KMS-11 (cell line): ENCODE data around the gene PYM1.

Experiments used
- H2AFZ ChIP-seq: fragments of 200-600 bp; sonication (generic); 2 replicates; pipeline ENCODE4 v1.6.1; 2016; ENCODE audit warnings: antibody characterized with exemption, mixed run types, low read depth
- H3K27ac ChIP-seq: fragments of 200-600 bp; sonication (generic); 2 replicates; pipeline ENCODE4 v1.6.1; 2016; ENCODE audit warnings: mild to moderate bottlenecking, mixed run types
- H3K27me3 ChIP-seq: fragments of 200-600 bp; sonication (generic); 2 replicates; pipeline ENCODE4 v1.6.1; 2017; ENCODE audit warnings: mild to moderate bottlenecking, low read depth, mixed run types, moderate library complexity; ENCODE audit not compliant: insufficient read depth
- H3K36me3 ChIP-seq: fragments of 200-600 bp; sonication (generic); 2 replicates; pipeline ENCODE4 v1.6.1; 2017; ENCODE audit warnings: mild to moderate bottlenecking, mixed run types; ENCODE audit not compliant: insufficient read depth
- H3K4me1 ChIP-seq: fragments of 200-600 bp; sonication (generic); 2 replicates; pipeline ENCODE4 v1.6.1; 2016; ENCODE audit warnings: mild to moderate bottlenecking, low read depth, mixed run types; ENCODE audit not compliant: poor library complexity, severe bottlenecking
- H3K4me2 ChIP-seq: fragments of 200-600 bp; sonication (generic); 2 replicates; pipeline ENCODE4 v1.7.0; 2016; ENCODE audit warnings: mild to moderate bottlenecking, mixed run types
- H3K4me3 ChIP-seq: fragments of 200-600 bp; sonication (generic); IDR thresholded peaks from 2 replicates; pipeline ENCODE4 v1.6.1; 2017; ENCODE audit warnings: low read depth, low read length, mixed read lengths; ENCODE audit not compliant: insufficient read depth
- H3K79me2 ChIP-seq: fragments of 200-600 bp; sonication (generic); 2 replicates; pipeline ENCODE4 v1.6.1; 2016; ENCODE audit warnings: low read depth, mixed run types; ENCODE audit not compliant: insufficient read depth
- H3K9ac ChIP-seq: fragments of 200-600 bp; sonication (generic); 2 replicates; pipeline ENCODE4 v1.6.1; 2016; ENCODE audit warnings: mild to moderate bottlenecking, mixed run types
- H4K20me1 ChIP-seq: fragments of 200-600 bp; sonication (generic); 2 replicates; pipeline ENCODE4 v1.6.1; 2016; ENCODE audit warnings: mild to moderate bottlenecking, mixed run types; ENCODE audit not compliant: insufficient read depth
- TF ChIP-seq, protein P1 (sequence below): fragments of 200-600 bp; sonication (generic); conservative IDR thresholded peaks from 2 replicates; pipeline ENCODE4 v1.6.1; 2017; ENCODE audit warnings: low read depth, mild to moderate bottlenecking, antibody characterized with exemption, low read length, moderate library complexity, mixed read lengths

The PYM1 gene

DNA sequence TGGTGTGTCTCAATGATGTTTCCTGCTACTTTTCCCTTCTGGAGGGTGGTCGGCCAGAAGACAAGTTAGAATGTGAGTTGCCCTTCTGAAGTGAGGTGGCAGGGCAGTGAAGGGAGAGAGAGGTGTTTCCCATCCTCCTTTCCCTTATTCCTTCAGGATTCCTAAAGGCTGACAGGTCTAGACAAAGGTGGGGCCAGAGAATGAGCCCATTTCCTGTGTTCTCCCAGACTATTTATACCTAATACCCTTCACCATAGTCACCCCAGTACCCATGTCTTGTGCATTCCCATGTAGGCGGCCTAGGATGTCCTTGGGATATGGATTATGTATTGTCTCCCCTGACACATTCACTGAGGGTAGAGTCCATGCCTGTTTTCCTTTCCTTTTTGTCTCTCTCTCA lies 10.3 kb upstream of the PYM1 start:
- Histone ChIP-seq H3K79me2 (no peaks in the 10 kb centered on the region), H3K4me2 (no peak overlapping the region), H2AFZ (no peak overlapping the region), H4K20me1 (no peaks in the 10 kb centered on the region), H3K4me3 (no peak overlapping the region), H3K27ac (no peak overlapping the region), H3K36me3 (no peaks in the 10 kb centered on the region), H3K27me3 (no peaks in the 10 kb centered on the region; the same call in 1 of the 2 replicates), H3K9ac (no peak overlapping the region), H3K4me1 (peaks cover 13% of the 10 kb centered on the region)
- TF ChIP-seq, protein P1, sequence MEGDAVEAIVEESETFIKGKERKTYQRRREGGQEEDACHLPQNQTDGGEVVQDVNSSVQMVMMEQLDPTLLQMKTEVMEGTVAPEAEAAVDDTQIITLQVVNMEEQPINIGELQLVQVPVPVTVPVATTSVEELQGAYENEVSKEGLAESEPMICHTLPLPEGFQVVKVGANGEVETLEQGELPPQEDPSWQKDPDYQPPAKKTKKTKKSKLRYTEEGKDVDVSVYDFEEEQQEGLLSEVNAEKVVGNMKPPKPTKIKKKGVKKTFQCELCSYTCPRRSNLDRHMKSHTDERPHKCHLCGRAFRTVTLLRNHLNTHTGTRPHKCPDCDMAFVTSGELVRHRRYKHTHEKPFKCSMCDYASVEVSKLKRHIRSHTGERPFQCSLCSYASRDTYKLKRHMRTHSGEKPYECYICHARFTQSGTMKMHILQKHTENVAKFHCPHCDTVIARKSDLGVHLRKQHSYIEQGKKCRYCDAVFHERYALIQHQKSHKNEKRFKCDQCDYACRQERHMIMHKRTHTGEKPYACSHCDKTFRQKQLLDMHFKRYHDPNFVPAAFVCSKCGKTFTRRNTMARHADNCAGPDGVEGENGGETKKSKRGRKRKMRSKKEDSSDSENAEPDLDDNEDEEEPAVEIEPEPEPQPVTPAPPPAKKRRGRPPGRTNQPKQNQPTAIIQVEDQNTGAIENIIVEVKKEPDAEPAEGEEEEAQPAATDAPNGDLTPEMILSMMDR, result no peak

DNA sequence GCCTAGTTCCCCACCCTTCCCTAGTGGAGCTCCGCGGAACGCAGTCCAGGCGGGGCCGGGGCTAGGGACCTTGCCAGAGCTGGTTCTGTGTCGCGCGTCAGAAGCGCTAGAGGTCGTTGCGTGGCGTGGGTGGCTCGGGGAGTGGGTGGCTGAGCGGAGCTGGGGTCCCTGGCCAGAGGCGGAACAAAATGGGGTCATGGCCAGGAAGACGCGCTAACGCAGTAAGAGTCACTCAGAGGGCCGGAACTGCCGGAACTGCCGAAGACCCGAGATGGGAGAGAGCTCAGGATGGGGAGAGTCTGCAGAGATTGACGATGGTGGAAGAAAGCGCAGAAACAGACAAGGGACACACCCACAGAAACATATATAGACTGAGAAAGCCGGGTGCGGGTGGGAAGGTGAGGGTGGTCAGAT lies 8.1 kb upstream of the PYM1 start:
- Histone ChIP-seq H4K20me1 (no peaks in the 10 kb centered on the region), H3K36me3 (no peaks in the 10 kb centered on the region), H3K4me3 (no peak overlapping the region), H3K79me2 (no peaks in the 10 kb centered on the region), H3K27ac (no peak overlapping the region), H3K4me2 (no peak overlapping the region), H3K27me3 (no peaks in the 10 kb centered on the region; the same call in 1 of the 2 replicates), H3K4me1 (peaks cover 30% of the 10 kb centered on the region), H2AFZ (no peak overlapping the region), H3K9ac (no peak overlapping the region)
- TF ChIP-seq, protein P1, result no peak

DNA sequence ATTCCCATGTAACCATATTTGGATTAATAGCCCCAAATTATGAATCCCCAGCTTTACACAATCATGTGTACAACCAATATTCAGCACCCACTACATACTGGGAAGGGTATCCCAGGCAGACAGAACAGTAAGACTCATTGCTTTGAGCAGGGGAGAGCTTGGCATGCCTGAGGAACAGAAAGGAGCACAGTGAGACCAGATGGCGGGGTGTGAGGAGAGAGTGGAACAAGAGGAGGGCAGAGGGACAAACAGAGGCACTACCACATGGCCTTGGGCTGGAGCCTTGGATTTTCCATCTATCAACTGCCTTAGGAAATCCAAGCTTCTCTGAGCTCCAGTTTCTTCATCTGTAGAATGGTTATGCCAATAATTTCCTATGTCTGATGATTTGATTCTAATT lies 7.1 kb upstream of the PYM1 start:
- Histone ChIP-seq H3K27ac (no peak overlapping the region), H3K79me2 (no peaks in the 10 kb centered on the region), H3K36me3 (no peaks in the 10 kb centered on the region), H3K4me2 (no peak overlapping the region), H3K9ac (no peak overlapping the region), H3K4me3 (no peak overlapping the region), H3K4me1 (peaks cover 31% of the 10 kb centered on the region), H2AFZ (no peak overlapping the region), H4K20me1 (no peaks in the 10 kb centered on the region), H3K27me3 (no peaks in the 10 kb centered on the region; the same call in 1 of the 2 replicates)
- TF ChIP-seq, protein P1, result no peak

DNA sequence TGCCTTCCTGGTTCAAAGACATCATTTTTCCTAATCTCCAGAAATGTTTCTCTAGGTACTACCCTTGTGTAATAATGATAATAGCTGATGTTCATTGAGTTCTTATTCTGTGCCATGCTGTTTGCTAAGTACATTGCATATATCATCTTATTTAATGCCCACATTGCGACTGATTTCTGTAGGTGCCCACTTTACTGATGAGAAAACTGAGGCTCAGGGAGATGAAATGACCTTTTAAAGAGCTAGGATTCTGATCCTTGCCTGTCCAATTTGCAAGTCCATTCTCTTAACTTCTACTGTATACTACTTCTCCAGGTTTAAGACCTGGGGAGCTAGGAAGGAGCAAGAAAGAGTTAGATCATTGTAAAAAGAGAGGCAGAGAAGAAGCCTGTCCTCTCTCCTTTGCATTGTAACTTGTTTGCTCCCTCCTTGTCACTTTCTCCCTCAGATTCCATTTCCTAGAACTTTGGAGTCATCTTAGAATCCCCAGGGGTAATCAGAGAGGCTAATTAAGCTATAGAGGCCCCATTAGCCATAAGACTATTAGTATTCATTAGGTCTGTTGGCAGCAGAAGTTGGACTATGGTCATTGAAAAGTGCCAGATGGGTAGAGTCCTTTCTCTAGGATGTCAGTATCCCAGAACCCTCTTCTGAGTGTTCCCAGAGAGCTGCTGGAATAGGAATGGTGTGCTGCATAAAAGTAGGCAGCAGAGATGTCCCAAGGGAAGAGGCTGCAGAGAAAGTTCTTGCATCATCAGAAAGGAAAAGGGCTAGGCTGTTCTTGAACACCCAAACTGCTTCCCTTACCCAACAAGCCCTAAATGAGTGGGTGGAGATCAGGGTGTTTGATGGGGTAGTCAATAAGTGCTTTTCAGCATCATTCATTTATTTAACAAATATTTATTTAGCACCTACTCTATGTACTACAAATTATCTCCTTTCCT lies 6.4 kb upstream of the PYM1 start:
- H3K4me2 ChIP-seq, result no peak overlapping the region

More for the DNA sequence above, 6.4 kb upstream of the PYM1 start:
- Histone ChIP-seq H3K36me3 (no peaks in the 10 kb centered on the region), H3K4me1 (peaks cover 35% of the 10 kb centered on the region), H3K9ac (no peak overlapping the region), H3K27ac (no peak overlapping the region), H3K79me2 (no peaks in the 10 kb centered on the region), H3K4me3 (no peak overlapping the region), H2AFZ (no peak overlapping the region), H4K20me1 (no peaks in the 10 kb centered on the region), H3K27me3 (no peaks in the 10 kb centered on the region; the same call in 1 of the 2 replicates)
- TF ChIP-seq, protein P1, result no peak
